Measurements from ENCODE around the gene SCAMP4.

DNA sequence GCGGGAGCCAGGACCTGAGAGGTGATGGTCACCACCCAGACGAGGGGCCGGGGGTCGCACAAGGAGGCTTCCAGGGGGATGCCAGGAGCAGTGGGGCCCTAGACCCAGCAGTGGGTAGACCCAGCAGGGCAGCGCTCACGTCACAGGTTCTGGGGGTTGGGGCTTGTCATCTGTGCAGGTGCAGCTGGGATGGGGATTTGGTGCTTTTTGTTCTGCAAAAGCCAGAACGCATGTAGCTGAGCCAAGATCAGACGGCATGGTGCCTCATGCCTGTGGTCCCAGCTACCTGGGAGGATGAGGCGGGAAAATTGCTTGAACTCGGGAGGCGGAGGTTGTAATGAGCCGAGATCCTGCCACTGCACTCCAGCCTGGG lies 50.9 kb downstream of the SCAMP4 start:
- TF ChIP-seq EZH2 (IDR thresholded peaks at IDR 0.05; ENCODE audit: borderline replicate concordance) (no peak), EZH2phosphoT487 (IDR thresholded peaks at IDR 0.05; ENCODE audit: low read depth, severe bottlenecking, unreplicated experiment) (no peak), CTCF (IDR thresholded peaks at IDR 0.05; ENCODE audit: poor library complexity) (no peak)

Measured in hepatocyte (in vitro differentiated cells).